Dedifferentiated amniotic fluid mesenchymal stem cell (primary cell): ENCODE measurements around the gene NEK6.

ENCODE experiments used
- DNase-seq: peaks from one replicate; pipeline ENCODE4 v3.0.0-alpha.2; 2016; ENCODE audit errors: extremely low spot score

The NEK6 gene

DNA sequence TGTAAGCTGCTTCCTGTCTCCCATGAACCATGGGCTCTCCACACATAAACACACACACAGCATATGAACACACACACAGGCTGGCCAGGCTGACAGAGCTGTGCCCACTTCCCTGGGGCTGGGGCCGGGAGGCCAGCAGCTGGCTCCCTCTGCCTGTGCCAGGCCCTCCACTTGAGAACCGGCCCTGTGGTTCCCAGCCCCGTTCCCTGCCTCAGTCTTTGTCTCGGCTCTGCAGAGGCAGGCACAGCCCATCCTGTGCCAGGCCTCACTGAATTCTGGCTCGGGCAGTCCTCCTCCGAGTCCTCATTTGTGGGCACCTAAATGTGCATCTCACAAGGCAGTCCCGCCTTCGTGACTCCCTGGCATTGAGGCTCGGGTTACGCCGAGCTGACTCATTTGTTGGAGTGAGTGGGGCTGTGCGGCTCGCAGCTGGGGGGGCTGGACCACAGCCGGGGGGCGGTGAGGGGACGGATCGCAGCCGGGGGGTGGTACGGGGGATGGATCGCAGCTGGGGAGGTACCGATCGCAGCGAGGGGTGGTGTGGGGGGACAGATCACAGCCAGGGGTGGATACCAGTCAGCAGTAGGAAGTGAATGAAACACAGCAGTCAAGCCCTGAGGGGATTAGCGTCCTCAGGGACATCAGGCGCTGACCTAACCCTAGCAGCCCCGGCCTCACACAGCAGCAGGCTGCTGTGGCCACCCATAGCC, 85.2 kb downstream of the NEK6 start:
- peak; percentile 87 for DNase-seq

DNA sequence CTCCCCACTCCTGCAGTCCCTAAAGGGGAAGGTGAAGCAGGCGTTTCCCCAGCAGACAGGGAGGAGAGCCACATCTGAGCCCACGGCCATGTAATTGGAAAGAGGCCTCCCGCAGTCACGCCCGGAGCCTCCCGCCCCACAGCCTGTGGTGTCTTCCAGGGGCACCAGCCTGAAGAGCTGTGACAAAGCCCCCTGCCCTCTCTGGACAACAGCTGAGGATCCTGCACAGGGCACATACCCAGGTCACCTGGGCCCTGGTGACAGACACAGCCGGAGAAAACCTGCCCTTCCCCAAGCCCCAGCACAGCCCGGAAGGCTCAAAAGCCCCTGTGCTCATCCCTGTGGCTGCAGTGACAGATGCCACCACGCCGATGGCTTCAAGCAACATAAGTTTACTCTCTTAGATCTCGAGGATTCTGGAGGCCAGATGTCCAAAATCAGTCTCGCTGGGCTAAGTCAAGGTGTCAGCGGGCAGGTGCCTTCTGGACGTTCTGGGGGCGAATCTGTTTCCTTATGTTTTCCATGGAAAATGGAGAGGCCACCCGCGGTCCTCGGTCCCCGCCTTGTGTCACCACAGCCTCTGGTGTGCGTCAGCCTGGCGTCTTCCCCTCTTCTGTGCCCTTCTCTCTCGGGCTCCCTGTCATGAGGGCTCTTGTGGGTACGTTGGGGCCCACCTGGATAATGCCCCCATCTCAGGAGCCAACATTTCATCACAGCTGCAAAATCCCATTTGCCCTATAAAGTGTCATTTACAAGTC, 86.0 kb downstream of the NEK6 start:
- DNase-seq: no peak

DNA sequence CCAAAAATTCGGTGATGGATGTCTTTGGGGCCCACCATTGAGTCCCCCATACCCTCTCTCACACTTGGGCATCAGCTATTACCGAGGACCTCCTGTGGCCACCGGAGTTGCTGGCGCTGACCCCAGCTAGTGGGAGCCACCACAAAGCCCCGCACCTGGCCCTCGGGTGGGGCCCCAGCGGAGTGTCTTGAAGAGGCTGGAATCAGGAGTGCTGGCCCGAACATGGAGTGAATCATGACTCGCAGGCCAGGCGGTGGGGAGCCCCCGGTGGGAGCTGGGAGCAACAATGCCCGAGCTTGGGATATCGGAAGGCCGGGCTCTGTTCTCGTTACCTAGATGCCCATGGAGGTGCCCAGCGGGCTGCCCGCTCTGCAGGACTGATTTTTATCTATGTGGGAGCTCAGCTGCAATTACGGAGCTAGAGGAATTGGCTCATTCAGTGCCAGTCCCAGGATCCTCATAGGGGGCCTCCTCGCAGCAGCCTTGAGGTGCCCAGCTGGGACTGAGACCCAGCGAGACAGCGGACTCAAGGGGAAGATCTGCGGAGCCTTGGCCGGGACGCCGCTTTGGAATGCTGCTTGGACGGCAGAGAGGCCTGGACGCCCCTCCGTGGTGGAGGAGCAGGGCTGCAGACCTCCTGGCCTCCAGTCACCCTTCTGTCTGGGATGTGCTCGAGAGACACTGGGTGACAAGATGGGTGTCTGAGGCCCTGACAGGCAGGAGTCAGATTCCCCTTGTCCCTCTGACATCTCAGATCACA, 86.7 kb downstream of the NEK6 start:
- DNase-seq: no peak

DNA sequence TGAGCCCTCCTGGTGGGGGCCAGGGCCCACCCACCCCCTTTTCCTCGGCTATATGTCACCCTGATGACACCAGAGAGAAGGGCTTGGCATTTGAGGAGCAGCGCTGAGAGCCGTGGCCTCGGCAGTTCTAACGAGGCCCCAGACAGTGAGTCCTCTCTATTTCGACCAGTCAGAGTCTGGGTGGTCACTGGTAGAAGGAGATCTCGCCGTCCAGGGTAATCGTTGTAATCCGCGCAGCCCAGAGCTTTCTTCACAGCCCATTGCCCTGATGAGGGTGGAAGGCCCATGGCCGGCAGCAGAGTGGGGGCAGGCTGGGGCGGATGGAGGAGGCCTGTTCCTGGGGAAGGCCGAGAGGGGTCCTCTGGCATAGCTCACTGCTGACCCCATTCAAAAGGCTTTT, 87.3 kb downstream of the NEK6 start:
- no peak for DNase-seq

DNA sequence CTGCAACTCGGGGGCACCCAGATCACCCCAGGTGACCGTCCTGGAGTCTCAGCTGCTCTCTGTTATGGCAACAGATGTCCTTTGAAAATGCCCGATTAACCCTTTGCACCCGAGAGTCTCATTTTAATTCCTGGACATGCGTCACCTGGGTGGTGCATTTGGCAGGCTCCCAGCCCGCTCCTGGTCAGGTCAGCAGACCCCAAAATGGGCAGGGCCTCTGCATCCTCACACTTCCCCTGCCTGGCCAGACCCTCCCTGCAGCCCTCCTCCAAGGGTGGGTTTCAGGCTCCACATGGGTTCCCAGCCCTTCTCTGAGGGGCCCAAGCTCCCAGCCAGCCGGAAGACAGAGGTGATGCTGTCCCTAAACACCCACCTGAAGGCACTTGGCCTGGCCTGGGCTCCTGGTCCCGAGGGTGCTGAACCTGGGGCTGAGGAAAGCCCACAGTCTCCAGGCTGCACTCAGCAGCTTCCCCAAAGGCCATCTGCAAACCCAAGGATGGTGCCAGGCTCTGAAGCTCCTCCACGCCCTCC, 88.1 kb downstream of the NEK6 start:
- DNase-seq: no peak

DNA sequence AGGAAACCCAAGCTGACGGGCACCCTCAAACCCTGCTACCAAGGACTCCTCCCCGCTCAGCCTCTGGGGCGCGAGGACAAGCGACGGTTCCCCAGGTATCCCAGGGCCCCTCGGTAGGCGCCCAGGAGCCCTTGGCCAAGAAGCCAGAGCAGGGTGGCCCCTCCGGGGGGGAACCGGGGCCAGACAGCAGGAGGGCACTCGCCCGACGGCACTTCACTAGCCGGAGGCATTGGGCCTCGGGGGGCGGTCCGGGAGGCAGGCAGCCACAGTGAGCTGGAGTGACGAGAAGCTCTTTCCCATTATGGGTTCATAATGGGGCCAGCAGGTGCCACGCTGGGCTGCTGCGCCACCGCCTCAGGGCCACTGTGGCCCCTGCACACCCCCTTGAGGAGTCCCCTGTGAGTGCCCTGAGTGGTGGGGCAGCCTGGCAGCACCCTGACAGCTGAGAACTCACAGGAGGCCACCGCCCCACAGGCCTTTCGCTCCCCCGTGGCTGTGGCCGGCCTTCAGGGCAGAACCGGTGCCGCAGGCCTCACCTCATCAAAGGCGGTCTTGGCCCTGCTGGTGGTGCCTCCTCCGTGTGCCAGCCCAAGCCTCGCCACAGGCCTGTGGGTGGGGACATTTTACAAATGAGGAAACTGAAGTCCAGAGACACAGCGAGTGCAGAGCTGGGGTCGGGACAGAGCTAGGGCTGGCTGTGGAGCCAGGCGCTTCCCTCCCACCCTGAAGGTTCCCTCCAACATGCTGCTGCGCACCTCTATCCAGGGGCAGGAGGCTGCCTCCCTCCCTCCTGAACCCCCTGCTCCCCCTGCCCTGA, 88.8 kb downstream of the NEK6 start:
- no peak for DNase-seq

DNA sequence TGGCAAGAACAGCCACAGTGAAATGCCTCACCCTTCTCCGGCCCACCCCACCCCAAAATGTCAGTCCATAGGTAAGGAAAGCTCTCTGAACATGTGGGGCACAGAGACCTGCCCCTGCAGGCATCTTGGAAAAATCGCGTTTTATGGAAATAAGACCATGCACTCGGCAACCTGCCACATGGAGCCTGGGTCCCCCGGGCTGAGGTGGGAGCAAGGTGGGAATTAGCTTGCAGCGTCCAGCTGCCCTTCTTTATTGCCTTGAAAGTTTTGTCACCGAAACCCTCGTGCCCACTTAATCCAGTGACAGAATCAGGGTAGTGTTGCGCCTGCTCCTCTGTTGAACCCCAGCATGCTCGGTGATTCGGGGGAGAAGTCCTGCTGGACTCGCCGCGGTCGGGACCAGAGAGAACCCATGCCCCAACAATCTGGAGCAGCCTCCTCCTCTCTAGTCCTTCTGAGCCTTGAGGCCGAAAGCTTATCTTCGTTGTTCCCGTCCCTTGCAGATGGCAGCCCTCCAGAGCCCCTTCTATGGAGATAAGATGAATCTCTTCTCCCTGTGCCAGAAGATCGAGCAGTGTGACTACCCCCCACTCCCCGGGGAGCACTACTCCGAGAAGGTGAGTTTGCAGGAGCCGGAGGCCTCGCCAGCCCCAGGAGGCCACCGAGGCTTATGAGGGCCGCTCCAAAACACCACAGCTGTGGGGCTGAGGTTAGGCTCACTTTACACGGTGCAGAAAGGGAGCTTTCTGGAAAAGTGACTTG, 89.6 kb downstream of the NEK6 start:
- DNase-seq: no peak

DNA sequence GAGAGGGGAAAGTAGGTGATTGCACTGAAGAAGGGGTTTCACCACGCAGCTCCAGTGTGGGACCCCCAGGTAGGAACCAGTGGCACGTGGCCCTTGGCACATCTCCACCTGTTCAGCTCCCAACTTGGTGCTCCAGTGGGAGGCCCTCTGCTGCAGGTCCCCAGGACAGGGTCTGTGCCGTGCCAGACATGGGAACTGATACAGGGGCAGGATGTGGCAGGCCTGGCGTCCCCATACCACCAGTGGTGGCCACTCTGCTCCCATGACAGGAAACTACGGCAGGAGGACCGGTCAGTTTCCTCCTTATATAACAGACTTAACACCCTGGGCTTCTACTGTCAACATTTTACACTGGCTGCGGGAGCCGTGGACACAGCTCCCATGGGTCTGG, 90.2 kb downstream of the NEK6 start:
- DNase-seq: no peak

DNA sequence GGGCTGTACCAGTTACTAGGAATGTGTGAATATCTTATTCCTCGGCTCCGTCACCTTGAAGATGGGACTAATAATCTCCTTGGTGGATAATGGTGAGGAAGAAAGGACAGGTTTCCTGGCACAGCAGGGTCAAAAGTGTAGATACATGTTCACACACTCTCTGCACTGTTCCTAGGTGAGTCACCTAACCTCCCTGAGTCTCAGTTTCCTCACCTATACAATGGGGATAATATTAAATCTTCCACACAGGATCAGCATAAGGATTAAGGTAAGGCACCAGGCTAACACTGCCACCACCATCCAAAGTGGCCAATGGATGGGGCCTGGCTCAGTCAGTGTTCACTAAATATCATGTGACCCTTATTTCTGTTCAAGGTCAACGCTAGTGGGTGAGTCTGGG, 90.6 kb downstream of the NEK6 start:
- DNase-seq: no peak

DNA sequence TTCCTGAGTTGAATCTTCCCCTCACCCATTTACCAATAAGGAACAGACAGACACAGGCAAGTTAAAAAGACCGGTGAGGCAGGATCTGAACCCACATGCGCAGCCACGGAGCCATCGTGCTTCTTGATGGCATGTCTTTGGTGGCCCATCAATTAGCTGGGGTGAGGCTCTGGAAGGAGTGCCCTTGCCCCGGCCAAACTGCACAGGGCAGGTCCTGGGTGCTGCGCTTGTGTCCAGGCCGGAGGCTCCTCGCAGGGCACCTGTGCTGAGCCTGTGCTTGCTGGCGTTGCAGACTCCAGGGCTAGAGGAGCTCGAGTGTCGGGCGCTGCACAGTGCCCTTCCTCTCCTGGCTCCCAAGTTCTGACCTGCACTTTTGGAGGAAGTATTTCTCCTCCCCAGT, 91.1 kb downstream of the NEK6 start:
- DNase-seq: no peak

DNA sequence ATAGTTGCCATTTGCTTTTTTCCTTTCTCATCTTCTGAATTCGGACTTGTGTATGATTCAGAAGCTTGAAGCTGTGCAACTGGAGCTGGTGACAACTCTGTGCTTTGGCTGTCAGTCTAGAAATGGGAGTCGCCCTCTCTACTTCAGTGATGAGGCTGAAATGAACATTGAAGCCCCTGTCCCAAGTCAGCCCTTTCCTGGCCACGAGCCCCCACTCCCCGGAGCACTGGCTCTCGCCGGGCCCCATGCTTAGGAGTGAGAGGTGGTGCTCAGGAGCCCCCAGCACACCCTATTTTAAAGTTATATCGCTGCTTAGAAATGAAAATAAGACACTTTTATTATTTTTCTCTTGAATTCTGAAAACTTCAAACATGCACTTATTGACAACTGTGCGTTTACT, 91.5 kb downstream of the NEK6 start:
- DNase-seq: no peak

DNA sequence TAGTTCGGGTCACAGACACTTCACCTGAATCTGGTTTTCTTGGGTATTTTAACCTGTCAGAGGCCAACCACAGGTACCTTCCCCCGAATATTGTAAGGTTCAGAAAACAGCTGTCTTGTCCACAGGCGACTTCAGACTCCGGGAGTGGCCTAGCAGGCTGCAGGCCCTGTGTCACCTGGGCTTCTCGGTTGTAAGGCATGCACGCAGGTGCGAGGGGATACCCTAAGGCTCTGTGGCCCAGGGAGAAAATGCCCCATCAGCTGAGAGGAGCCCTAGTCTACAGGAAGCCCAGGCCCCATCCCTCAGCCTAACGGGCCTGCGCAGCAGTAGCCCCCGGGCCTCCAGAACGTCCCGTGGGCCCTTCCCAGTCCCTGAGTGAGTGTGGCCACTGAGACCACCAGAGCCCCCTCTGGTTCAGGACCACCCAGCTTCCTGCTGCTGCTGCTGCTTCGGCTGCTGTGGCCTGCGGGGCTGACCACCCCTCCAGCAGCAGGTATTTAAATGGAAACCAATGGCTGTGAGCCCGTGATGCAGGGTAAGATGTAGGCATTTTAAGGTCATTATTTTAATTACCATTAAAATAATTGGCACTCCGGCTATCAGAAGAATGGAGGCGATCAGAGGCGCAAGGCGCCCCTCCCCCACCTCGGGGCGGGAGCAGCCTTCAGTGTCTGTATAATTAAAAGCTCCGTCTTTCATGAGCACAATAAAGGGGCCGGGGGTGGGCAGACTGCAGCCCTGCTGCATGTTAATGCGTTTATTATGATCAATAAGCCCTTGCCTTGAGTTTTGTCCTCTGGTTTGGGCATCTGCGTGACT, 92.1 kb downstream of the NEK6 start:
- no peak for DNase-seq

DNA sequence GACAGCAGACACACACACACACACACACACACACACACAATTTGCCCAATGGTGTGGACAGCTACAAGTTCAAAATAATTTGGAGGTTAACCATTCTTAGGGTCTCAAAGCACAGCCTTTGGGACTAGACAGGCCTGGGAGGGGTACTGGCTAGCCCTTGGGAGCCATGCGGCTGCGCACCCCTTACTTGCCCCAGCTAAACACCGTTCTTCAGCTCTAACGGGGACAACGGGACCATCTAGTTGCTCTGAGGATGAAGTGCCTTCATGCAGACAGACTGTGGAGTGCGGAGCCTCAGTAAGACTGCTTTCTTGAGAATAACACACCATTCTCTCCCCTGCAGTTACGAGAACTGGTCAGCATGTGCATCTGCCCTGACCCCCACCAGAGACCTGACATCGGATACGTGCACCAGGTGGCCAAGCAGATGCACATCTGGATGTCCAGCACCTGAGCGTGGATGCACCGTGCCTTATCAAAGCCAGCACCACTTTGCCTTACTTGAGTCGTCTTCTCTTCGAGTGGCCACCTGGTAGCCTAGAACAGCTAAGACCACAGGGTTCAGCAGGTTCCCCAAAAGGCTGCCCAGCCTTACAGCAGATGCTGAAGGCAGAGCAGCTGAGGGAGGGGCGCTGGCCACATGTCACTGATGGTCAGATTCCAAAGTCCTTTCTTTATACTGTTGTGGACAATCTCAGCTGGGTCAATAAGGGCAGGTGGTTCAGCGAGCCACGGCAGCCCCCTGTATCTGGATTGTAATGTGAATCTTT, 92.9 kb downstream of the NEK6 start:
- no peak for DNase-seq

DNA sequence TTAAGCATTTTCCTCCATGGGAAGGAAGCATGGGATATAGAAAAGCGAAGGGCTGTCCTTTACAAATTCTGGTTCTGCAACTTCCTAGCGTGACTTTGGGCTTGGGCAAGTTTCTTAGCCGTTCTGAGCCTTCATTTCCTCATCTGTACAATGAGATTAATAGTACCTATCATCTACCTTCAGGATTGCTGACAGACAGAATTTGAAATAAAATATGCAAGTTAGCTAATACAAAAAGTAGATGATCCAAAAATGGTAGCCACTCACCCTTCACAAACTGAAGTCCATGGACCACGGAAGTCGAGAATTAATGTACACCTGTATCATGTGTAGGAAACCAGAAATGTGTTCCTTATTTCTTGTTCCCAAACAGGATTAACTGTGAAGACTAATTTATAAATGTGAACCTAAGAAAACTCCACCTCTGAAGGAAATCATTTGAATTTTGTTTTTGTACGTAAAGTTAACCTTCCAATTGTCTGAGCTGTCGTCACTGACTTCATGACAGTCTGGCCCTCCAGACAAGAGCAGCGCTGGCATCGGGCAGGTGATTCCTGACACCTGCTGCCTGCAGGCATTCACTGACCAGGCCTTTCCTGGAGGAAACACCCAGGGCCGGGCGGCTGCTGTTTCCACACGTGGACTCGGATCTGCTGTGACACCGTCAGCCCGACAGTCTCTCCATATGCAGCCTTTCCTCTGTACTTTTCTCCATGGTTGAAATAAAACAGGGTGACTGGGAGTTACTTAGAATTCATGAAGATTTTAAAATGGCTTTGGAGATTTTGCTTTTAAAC, 94.1 kb downstream of the NEK6 start:
- no peak for DNase-seq

DNA sequence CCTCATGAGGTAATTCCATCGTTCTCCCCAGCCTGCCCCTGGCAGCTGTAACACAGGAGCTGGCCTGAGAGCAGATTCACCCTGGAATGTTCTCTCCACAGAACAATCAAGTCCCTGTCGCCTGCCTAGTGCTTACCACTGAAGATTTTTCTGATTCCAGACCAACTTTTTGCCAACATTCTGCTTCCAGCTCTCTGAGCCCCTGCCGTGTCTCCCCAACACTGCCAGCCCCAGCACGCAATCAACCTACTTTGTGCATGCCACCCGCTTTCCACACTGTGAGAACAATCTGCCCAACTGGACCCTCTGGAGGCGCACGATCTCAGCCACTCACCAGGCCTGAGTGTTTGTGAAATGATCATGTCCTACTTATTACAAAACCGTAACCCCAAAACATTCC, 94.9 kb downstream of the NEK6 start:
- no peak for DNase-seq

DNA sequence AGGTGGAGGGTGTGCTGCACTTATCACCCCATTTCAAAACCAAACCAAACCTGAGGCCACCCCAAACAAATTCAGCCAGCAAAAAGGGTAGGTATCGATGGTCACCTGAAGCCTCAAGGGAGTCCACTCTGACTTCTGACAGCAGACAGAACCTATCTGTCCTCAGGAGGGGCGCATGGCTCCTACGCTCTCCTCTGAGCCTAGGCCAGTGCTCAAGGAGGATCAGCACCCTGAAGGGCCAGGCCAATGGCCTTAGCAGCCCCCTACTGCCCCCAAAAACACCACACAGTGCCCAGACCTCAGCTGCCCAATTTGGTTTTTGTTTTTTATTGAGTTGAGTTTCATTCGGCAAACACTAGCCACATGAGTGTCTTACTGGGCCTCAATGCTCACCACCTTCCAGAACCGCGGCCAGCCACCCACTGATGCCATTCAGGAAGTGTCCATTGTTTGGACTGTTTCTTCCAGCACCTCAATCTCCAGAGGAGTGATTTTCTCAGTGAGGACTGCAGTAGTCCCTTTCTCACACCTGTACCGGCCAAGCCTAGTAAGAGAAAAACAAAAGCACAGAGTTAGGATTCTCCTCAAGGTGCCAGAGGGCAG, 95.5 kb downstream of the NEK6 start:
- no peak for DNase-seq

DNA sequence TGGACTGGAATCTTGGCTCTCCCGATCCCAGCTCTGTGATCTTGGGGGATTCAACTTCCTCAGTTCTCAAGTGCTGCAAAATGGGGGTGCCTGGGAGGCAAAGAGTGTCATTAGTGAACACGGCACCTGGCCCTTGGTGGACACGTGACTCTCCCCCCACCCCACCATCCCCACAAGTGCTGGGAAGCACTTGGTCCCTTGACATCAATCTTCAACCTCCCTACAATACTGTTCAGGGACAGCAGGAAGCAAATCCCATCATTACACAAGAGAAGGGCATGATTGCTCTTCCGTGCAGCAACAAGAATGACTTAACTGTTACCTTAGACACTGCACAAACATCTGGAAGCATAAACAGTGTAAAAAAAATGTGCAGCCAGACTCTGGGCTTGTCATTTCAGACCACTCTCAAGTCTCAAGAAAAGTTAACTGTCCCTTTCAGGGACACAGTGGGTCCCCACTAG, 96.1 kb downstream of the NEK6 start:
- no peak for DNase-seq
